Smooth muscle cell (in vitro differentiated cells): ENCODE results near the gene LGALS13. TPM values are rescaled to one million over a fixed set of nuclear protein-coding genes. Genes with fewer than 3 reads are reported as not detected.

ENCODE experiments used
- DNase-seq: peaks from one replicate; lab custom pipeline; 2025; ENCODE audit not compliant: unreplicated experiment; lab: John Stamatoyannopoulos, UW
- H2AFZ ChIP-seq: fragments of 200-600 bp; sonication (generic); 2 replicates; pipeline ENCODE4 v1.6.0; 2016; ENCODE audit warnings: antibody characterized with exemption, low read depth, mild to moderate bottlenecking
- H3F3A ChIP-seq: fragments of 200-600 bp; sonication (generic); 2 replicates; pipeline ENCODE4 v1.6.0; 2017; ENCODE audit warnings: antibody characterized with exemption, low read depth
- H3K27ac ChIP-seq: fragments of 200-600 bp; sonication (generic); 2 replicates; pipeline ENCODE4 v1.5.1; 2016; ENCODE audit warnings: low read depth, mild to moderate bottlenecking
- H3K27me3 ChIP-seq: fragments of 200-600 bp; sonication (generic); 2 replicates; pipeline ENCODE4 v1.6.1; 2016; ENCODE audit warnings: low read depth, mild to moderate bottlenecking
- H3K36me3 ChIP-seq: fragments of 200-600 bp; sonication (generic); 2 replicates; pipeline ENCODE4 v1.5.1; 2016; ENCODE audit warnings: low read depth
- H3K4me1 ChIP-seq: fragments of 200-600 bp; sonication (generic); 2 replicates; pipeline ENCODE4 v1.5.1; 2016; ENCODE audit warnings: low read depth
- H3K4me2 ChIP-seq: fragments of 200-600 bp; sonication (generic); 2 replicates; pipeline ENCODE4 v1.6.0; 2016; ENCODE audit warnings: mild to moderate bottlenecking
- H3K4me3 ChIP-seq: fragments of 200-600 bp; sonication (generic); 2 replicates; pipeline ENCODE4 v1.5.1; 2016; ENCODE audit warnings: mild to moderate bottlenecking
- H3K79me2 ChIP-seq: fragments of 200-600 bp; sonication (generic); 2 replicates; pipeline ENCODE4 v1.6.0; 2016; ENCODE audit warnings: low read depth, mild to moderate bottlenecking
- H3K9ac ChIP-seq: fragments of 200-600 bp; sonication (generic); 2 replicates; pipeline ENCODE4 v1.6.0; 2016; ENCODE audit warnings: low read depth
- H3K9me3 ChIP-seq: fragments of 200-600 bp; sonication (generic); replicated peaks from 2 replicates; pipeline ENCODE4 v1.5.1; 2016; ENCODE audit warnings: low read depth
- H4K20me1 ChIP-seq: fragments of 200-600 bp; sonication (generic); 2 replicates; pipeline ENCODE4 v1.6.0; 2016; ENCODE audit warnings: low read depth
- CTCF ChIP-seq: fragments of 200-600 bp; sonication (generic); IDR thresholded peaks from 2 replicates; pipeline ENCODE4 v1.5.1; 2017; ENCODE audit warnings: borderline replicate concordance, mild to moderate bottlenecking, antibody characterized with exemption; ENCODE audit not compliant: insufficient read depth, poor library complexity, severe bottlenecking
- WGBS: methylation state at CpG from one replicate; pipeline ENCODE4 v1.1.7; 2016; ENCODE audit warnings: low lambda C conversion rate; 5-methylcytosine and 5-hydroxymethylcytosine counted together
- polyA plus RNA-seq: library from polyadenylated mRNA; unstranded; fragments of >200 nt; fragmentation: Nextera tagmentation; extraction: Ambion mirVana; gene quantifications from 2 replicates; pipeline ENCODE4 v1.2.1, GENCODE V29; 2016
- total RNA-seq: library from RNA; depleted of rRNA; stranded (reverse); fragments of >200 nt; gene quantifications from 2 replicates; pipeline ENCODE4 v1.2.3, GENCODE V29; 2014

Gene LGALS13
- total and polyA plus RNA-seq, 2 experiments from 2014 or later, result not detected

DNA sequence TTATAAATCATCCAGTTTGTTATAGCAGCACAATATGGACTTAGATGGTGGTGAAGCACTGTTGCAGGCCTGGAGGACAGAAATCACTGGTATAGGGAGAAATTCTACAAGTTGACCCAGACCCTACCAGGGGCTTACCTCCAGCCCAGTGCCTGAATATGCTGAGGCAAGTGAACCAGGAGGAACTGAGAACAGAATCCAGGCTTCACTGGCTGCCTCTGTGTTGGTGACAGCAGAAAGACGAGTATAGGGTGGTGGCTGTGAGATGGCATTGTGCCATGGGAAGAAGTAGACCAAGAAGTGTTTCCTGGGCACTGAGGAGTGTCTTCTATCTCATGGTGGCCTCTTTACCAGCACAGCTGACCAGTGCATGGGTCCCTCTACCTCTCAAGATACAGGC lies 46.4 kb upstream of the LGALS13 start:
- Histone ChIP-seq H3K9ac (no peak overlapping the region), H3K27ac (no peak overlapping the region), H3F3A (no peaks in the 10 kb centered on the region), H3K4me1 (no peaks in the 10 kb centered on the region), H3K9me3 (no peaks in the 10 kb centered on the region), H3K27me3 (peaks cover under 1% of the 10 kb centered on the region), H3K79me2 (no peaks in the 10 kb centered on the region), H3K4me2 (no peak overlapping the region), H2AFZ (no peak overlapping the region), H3K36me3 (no peaks in the 10 kb centered on the region), H3K4me3 (no peak overlapping the region), H4K20me1 (no peaks in the 10 kb centered on the region)
- DNase-seq, result no peak
- TF ChIP-seq CTCF, result no peak
- WGBS, result 43% methylated on average over 1 of the region's 1 CpG

DNA sequence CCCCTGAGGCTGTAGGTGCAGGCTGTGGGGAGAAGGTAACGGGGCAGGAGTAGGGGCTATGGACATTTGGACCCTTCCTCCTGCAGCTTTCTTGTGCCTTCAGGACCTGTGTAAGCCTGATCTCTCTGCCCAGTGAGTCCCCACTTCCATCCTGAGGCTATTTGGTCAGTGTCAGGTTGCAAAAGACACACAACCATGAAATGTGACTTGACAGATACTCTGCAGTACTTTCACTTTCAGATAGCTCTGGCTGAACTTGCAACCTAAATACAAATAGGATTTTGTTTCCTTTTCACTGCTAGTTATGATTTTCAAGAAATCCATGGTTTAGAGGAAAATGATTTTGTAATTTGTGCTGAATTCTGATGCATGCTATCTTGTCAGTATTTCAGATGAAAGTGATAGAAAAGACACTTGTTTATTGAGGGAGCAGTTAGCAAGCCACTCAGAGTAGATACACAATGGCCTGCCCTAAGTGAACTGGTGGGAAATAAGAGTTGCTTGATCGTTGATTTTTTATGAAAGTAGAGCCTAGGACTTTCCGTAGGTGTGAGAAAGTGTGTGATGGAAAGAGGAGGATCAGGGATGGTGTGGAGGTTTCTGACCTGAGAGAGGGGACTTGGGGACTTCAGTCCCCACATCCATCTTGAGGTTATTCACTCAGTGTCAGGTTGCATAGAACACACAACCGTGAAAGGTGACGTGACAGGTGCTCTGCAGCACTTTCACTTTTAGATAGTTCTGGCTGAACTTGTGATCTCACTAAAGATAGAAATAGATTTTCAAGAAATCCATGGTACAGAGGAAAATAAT lies 44.3 kb upstream of the LGALS13 start:
- no peaks in the 10 kb centered on the region for H4K20me1 ChIP-seq
- H3K79me2 ChIP-seq, result no peaks in the 10 kb centered on the region
- H3K27me3 ChIP-seq, result peaks cover 6% of the 10 kb centered on the region
- no peak overlapping the region for H3K4me2 ChIP-seq
- no peak overlapping the region for H2AFZ ChIP-seq
- no peak for DNase-seq
- H3K9me3 ChIP-seq, result no peaks in the 10 kb centered on the region
- no peaks in the 10 kb centered on the region for H3K4me1 ChIP-seq
- 82% methylated on average over 5 of the region's 5 CpGs for WGBS
- H3K36me3 ChIP-seq, result no peaks in the 10 kb centered on the region
- no peaks in the 10 kb centered on the region for H3F3A ChIP-seq
- no peak overlapping the region for H3K9ac ChIP-seq
- no peak overlapping the region for H3K4me3 ChIP-seq
- no peak for TF ChIP-seq CTCF
- H3K27ac ChIP-seq, result no peak overlapping the region

GRCh38 chr19:39558624-39559117 lies 43.7 kb upstream of the LGALS13 start:
- Histone ChIP-seq H3K9me3 (no peaks in the 10 kb centered on the region), H4K20me1 (no peaks in the 10 kb centered on the region), H3K9ac (no peak overlapping the region), H3F3A (no peaks in the 10 kb centered on the region), H3K4me3 (no peak overlapping the region), H3K36me3 (no peaks in the 10 kb centered on the region), H3K4me2 (no peak overlapping the region), H3K79me2 (no peaks in the 10 kb centered on the region), H2AFZ (no peak overlapping the region), H3K4me1 (no peaks in the 10 kb centered on the region), H3K27ac (no peak overlapping the region), H3K27me3 (peaks cover 6% of the 10 kb centered on the region)
- no peak for TF ChIP-seq CTCF
- no peak for DNase-seq
- 83% methylated on average over 6 of the region's 6 CpGs for WGBS

- Histone ChIP-seq H3K9ac (no peak overlapping the region), H3K4me2 (no peak overlapping the region), H3K27ac (no peak overlapping the region), H3K9me3 (no peaks in the 10 kb centered on the region), H4K20me1 (no peaks in the 10 kb centered on the region), H3K27me3 (peaks cover 6% of the 10 kb centered on the region), H3K4me1 (no peaks in the 10 kb centered on the region), H3K36me3 (no peaks in the 10 kb centered on the region), H3F3A (no peaks in the 10 kb centered on the region), H3K79me2 (no peaks in the 10 kb centered on the region), H3K4me3 (no peak overlapping the region), H2AFZ (no peak overlapping the region)
- WGBS, result 56% methylated on average over 2 of the region's 2 CpGs
- TF ChIP-seq CTCF, result no peak
- no peak for DNase-seq
Observed at GRCh38 chr19:39563408-39563807, 38.9 kb upstream of the LGALS13 start.
